ENCODE measurements around the gene CFAP77. TPM values are rescaled to one million over a fixed set of nuclear protein-coding genes. Genes with fewer than 3 reads are reported as not detected.

Gene CFAP77
- total RNA-seq, 2 experiments from 2014 or later: not detected

GRCh38 chr9:132609829-132610228, 199.8 kb downstream of the CFAP77 start:
- ChIA-PET POLR2A (no interaction called here), CTCF (no interaction called here)
- H3K9me3 ChIP-seq (ENCODE audit: control insufficient read depth in 1 of 2, insufficient read depth in 1 of 2, low read length in 2 of 2): no peaks in the 10 kb centered on the region
- H3K4me1 ChIP-seq (ENCODE audit: insufficient read depth, low read length): no peaks in the 10 kb centered on the region
- DNase-seq: no peak
- H3K27me3 ChIP-seq (ENCODE audit: control insufficient read depth in 1 of 2, insufficient read depth in 2 of 2, low read length in 2 of 2): no peaks in the 10 kb centered on the region
- H3K4me3 ChIP-seq (ENCODE audit: low read length): no peak overlapping the region
- H3K4me1 Mint-ChIP-seq (ENCODE audit: low read depth): no peaks in the 10 kb centered on the region
- intact Hi-C loops (cut with DNase I, micrococcal nuclease): no loop called here
- peaks cover 99% of the 10 kb centered on the region for H3K36me3 Mint-ChIP-seq (ENCODE audit: low read depth)
- H3K27ac ChIP-seq (ENCODE audit: low read depth in 1 of 2, low read length in 2 of 2): no peak overlapping the region
- no peak overlapping the region for H3K27ac Mint-ChIP-seq
- no peaks in the 10 kb centered on the region for H3K27me3 Mint-ChIP-seq
- no peak for TF ChIP-seq CTCF (IDR thresholded peaks at IDR 0.05)
- no peak for ATAC-seq (ENCODE audit: poor library complexity)
- peaks cover 71% of the 10 kb centered on the region for H3K36me3 ChIP-seq (ENCODE audit: insufficient read depth, low read length)
- no peaks in the 10 kb centered on the region for H3K9me3 Mint-ChIP-seq
- H3K4me3 Mint-ChIP-seq: no peak overlapping the region

- peaks cover 99% of the 10 kb centered on the region for H3K36me3 Mint-ChIP-seq (ENCODE audit: low read depth)
- CTCF ChIA-PET: no interaction called here
Observed at GRCh38 chr9:132610661-132611060, 200.7 kb downstream of the CFAP77 start.

GRCh38 chr9:132614324-132614723, 204.3 kb downstream of the CFAP77 start:
- Mint-ChIP-seq H3K4me3 (no peak overlapping the region), H3K27ac (no peak overlapping the region), H3K4me1 (ENCODE audit: low read depth) (no peaks in the 10 kb centered on the region), H3K27me3 (no peaks in the 10 kb centered on the region), H3K36me3 (ENCODE audit: low read depth) (peaks cover 99% of the 10 kb centered on the region), H3K9me3 (no peaks in the 10 kb centered on the region)
- TF ChIP-seq CTCF (IDR thresholded peaks at IDR 0.05): no peak
- Histone ChIP-seq H3K9me3 (ENCODE audit: control insufficient read depth in 1 of 2, insufficient read depth in 1 of 2, low read length in 2 of 2) (no peaks in the 10 kb centered on the region), H3K4me3 (ENCODE audit: low read length) (no peak overlapping the region), H3K4me1 (ENCODE audit: insufficient read depth, low read length) (no peaks in the 10 kb centered on the region), H3K27ac (ENCODE audit: low read depth in 1 of 2, low read length in 2 of 2) (no peak overlapping the region), H3K36me3 (ENCODE audit: insufficient read depth, low read length) (peaks cover 88% of the 10 kb centered on the region), H3K27me3 (ENCODE audit: control insufficient read depth in 1 of 2, insufficient read depth in 2 of 2, low read length in 2 of 2) (no peaks in the 10 kb centered on the region)
- no peak for ATAC-seq (ENCODE audit: poor library complexity)
- intact Hi-C loops (cut with DNase I, micrococcal nuclease): no loop called here
- ChIA-PET POLR2A (no interaction called here), CTCF (no interaction called here)
- no peak for DNase-seq

More at GRCh38 chr9:132610661-132611060, 200.7 kb downstream of the CFAP77 start:
- no peaks in the 10 kb centered on the region for H3K9me3 ChIP-seq (ENCODE audit: control insufficient read depth in 1 of 2, insufficient read depth in 1 of 2, low read length in 2 of 2)
- Mint-ChIP-seq H3K4me3 (no peak overlapping the region), H3K4me1 (ENCODE audit: low read depth) (no peaks in the 10 kb centered on the region), H3K27ac (no peak overlapping the region), H3K27me3 (no peaks in the 10 kb centered on the region), H3K9me3 (no peaks in the 10 kb centered on the region)
- H3K4me3 ChIP-seq (ENCODE audit: low read length): no peak overlapping the region
- H3K36me3 ChIP-seq (ENCODE audit: insufficient read depth, low read length): peaks cover 74% of the 10 kb centered on the region
- POLR2A ChIA-PET: no interaction called here
- DNase-seq (no peak), ATAC-seq (ENCODE audit: poor library complexity) (no peak)
- intact Hi-C loops (cut with DNase I, micrococcal nuclease): no loop called here
- no peaks in the 10 kb centered on the region for H3K27me3 ChIP-seq (ENCODE audit: control insufficient read depth in 1 of 2, insufficient read depth in 2 of 2, low read length in 2 of 2)
- no peaks in the 10 kb centered on the region for H3K4me1 ChIP-seq (ENCODE audit: insufficient read depth, low read length)
- H3K27ac ChIP-seq (ENCODE audit: low read depth in 1 of 2, low read length in 2 of 2): no peak overlapping the region
- no peak for TF ChIP-seq CTCF (IDR thresholded peaks at IDR 0.05)
